Neutrophil (primary cell): Measurements from ENCODE around the gene PDC.

Source experiments
- H3K27ac ChIP-seq: fragments of 200-600 bp; sonication (generic); 2 replicates; pipeline ENCODE4 v1.5.1; 2016; ENCODE audit warnings: mild to moderate bottlenecking, moderate library complexity
- H3K27me3 ChIP-seq: fragments of 200-600 bp; sonication (generic); 2 replicates; pipeline ENCODE4 v1.6.0; 2016; ENCODE audit warnings: mild to moderate bottlenecking
- H3K36me3 ChIP-seq: fragments of 200-600 bp; sonication (generic); 2 replicates; pipeline ENCODE4 v1.5.1; 2017
- H3K4me1 ChIP-seq, 2 experiments: fragments of 200-600 bp in 1 of 2; sonication (generic) in 1 of 2; 1 replicate in 1 of 2; 2 replicates in 1 of 2; pipeline versions ENCODE4 v1.5.1 to v1.6.1; 2013 to 2016; ENCODE audit warnings: low read depth in 1 of 2, low read length in 1 of 2, mild to moderate bottlenecking in 1 of 2, moderate library complexity in 1 of 2; ENCODE audit not compliant: control insufficient read depth in 1 of 2, insufficient read depth in 1 of 2
- H3K4me3 ChIP-seq, 2 experiments: fragments of 200-600 bp in 1 of 2; sonication (generic) in 1 of 2; 1 replicate in 1 of 2; 2 replicates in 1 of 2; pipeline ENCODE4 v1.5.1; 2013 to 2016; ENCODE audit warnings: low read depth in 1 of 2, low read length in 1 of 2, mild to moderate bottlenecking in 1 of 2, moderate library complexity in 1 of 2
- H3K9me3 ChIP-seq: fragments of 200-600 bp; sonication (generic); 2 replicates; pipeline ENCODE4 v1.5.1; 2016
- TF ChIP-seq, protein P1 (sequence below): fragments of 200-600 bp; sonication (generic); IDR thresholded peaks from 2 replicates; pipeline ENCODE4 v1.5.1; 2016; ENCODE audit warnings: antibody characterized with exemption

Gene PDC

GRCh38 chr1:186438567-186438966 is 22.3 kb downstream of the PDC start:
- TF ChIP-seq, protein P1, sequence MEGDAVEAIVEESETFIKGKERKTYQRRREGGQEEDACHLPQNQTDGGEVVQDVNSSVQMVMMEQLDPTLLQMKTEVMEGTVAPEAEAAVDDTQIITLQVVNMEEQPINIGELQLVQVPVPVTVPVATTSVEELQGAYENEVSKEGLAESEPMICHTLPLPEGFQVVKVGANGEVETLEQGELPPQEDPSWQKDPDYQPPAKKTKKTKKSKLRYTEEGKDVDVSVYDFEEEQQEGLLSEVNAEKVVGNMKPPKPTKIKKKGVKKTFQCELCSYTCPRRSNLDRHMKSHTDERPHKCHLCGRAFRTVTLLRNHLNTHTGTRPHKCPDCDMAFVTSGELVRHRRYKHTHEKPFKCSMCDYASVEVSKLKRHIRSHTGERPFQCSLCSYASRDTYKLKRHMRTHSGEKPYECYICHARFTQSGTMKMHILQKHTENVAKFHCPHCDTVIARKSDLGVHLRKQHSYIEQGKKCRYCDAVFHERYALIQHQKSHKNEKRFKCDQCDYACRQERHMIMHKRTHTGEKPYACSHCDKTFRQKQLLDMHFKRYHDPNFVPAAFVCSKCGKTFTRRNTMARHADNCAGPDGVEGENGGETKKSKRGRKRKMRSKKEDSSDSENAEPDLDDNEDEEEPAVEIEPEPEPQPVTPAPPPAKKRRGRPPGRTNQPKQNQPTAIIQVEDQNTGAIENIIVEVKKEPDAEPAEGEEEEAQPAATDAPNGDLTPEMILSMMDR = no peak

GRCh38 chr1:186435336-186435735 is 25.6 kb downstream of the PDC start:
- H3K4me1 ChIP-seq = peaks cover 2 to 7% of the 10 kb centered on the region in 2 experiments
- H3K4me3 ChIP-seq = no peak overlapping the region
- no peaks in the 10 kb centered on the region for H3K9me3 ChIP-seq
- no peaks in the 10 kb centered on the region for H3K36me3 ChIP-seq
- H3K27me3 ChIP-seq = no peaks in the 10 kb centered on the region
- TF ChIP-seq, protein P1 = no peak
- no peak overlapping the region for H3K27ac ChIP-seq

More at GRCh38 chr1:186438567-186438966, 22.3 kb downstream of the PDC start:
- Histone ChIP-seq H3K27me3 (no peaks in the 10 kb centered on the region), H3K9me3 (no peaks in the 10 kb centered on the region), H3K36me3 (no peaks in the 10 kb centered on the region), H3K27ac (no peak overlapping the region), H3K4me1 (peaks cover 25 to 31% of the 10 kb centered on the region in 2 experiments), H3K4me3 (no peak overlapping the region)

- TF ChIP-seq, protein P1 = no peak
- Histone ChIP-seq H3K27ac (no peak overlapping the region), H3K9me3 (no peaks in the 10 kb centered on the region), H3K4me1 (no peaks in the 10 kb centered on the region), H3K36me3 (no peaks in the 10 kb centered on the region), H3K4me3 (no peak overlapping the region), H3K27me3 (no peaks in the 10 kb centered on the region)
Observed at GRCh38 chr1:186429017-186429416, 31.9 kb downstream of the PDC start.

- TF ChIP-seq, protein P1 = no peak
- no peak overlapping the region for H3K27ac ChIP-seq
- no peaks in the 10 kb centered on the region for H3K27me3 ChIP-seq
- H3K36me3 ChIP-seq = no peaks in the 10 kb centered on the region
- H3K9me3 ChIP-seq = no peaks in the 10 kb centered on the region
- no peak overlapping the region for H3K4me3 ChIP-seq
- H3K4me1 ChIP-seq = no peaks in the 10 kb centered on the region
Observed at GRCh38 chr1:186426118-186426517, 34.8 kb downstream of the PDC start.

- H3K27me3 ChIP-seq = no peaks in the 10 kb centered on the region
- no peaks in the 10 kb centered on the region for H3K36me3 ChIP-seq
- TF ChIP-seq, protein P1 = no peak
- no peak overlapping the region for H3K4me3 ChIP-seq
- H3K4me1 ChIP-seq = no peaks in the 10 kb centered on the region
- no peak overlapping the region for H3K27ac ChIP-seq
- no peaks in the 10 kb centered on the region for H3K9me3 ChIP-seq
Observed at GRCh38 chr1:186424539-186424938, 36.4 kb downstream of the PDC start.

- Histone ChIP-seq H3K36me3 (peaks cover 9% of the 10 kb centered on the region), H3K27ac (no peak overlapping the region), H3K9me3 (no peaks in the 10 kb centered on the region), H3K4me3 (no peak overlapping the region), H3K27me3 (no peaks in the 10 kb centered on the region), H3K4me1 (no peaks in the 10 kb centered on the region)
- TF ChIP-seq, protein P1 = no peak
Observed at GRCh38 chr1:186421446-186421845, 39.5 kb downstream of the PDC start.
